GM12872 (cell line): ENCODE data around the gene CGNL1.

Source experiments
- TF ChIP-seq, protein P1 (sequence below): IDR thresholded peaks from 3 replicates; pipeline ENCODE4 v1.5.1; 2011; ENCODE audit warnings: low read depth, mild to moderate bottlenecking, low read length, moderate library complexity; ENCODE audit not compliant: insufficient read depth

The CGNL1 gene

DNA sequence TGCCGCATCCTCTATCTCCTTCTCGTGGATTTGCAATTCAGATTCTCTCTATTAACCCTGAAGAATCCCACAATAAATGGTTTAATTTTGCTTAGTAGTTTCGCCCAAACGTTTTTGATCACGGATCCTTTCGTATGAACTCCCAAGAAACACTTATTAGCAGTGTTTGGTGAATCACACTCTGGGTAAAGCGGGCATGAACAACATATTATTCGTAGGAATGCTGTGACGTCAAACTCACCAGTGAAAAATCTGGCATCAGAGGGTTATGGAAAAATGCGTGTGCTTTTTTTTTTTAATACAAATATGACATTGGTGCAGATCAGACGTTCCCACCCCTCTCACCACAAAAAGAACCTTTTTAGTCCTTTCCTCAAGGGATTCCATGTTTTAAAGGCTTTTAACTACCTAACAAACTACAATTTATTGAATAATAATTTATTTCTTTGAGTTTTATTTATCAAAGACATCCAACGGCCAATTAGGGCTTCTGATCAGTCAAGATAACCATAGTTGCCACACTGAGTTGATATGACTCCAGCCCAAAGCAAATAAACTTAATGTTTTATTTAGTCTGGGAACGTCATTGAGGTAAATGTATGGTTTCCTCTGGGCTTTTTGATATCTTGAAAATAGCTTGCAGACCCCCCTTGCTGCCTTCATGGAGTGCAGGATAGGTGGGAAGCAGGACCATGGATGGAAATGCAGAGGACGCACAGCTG, 45.5 kb upstream of the CGNL1 start:
- TF ChIP-seq, protein P1, sequence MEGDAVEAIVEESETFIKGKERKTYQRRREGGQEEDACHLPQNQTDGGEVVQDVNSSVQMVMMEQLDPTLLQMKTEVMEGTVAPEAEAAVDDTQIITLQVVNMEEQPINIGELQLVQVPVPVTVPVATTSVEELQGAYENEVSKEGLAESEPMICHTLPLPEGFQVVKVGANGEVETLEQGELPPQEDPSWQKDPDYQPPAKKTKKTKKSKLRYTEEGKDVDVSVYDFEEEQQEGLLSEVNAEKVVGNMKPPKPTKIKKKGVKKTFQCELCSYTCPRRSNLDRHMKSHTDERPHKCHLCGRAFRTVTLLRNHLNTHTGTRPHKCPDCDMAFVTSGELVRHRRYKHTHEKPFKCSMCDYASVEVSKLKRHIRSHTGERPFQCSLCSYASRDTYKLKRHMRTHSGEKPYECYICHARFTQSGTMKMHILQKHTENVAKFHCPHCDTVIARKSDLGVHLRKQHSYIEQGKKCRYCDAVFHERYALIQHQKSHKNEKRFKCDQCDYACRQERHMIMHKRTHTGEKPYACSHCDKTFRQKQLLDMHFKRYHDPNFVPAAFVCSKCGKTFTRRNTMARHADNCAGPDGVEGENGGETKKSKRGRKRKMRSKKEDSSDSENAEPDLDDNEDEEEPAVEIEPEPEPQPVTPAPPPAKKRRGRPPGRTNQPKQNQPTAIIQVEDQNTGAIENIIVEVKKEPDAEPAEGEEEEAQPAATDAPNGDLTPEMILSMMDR: no peak

DNA sequence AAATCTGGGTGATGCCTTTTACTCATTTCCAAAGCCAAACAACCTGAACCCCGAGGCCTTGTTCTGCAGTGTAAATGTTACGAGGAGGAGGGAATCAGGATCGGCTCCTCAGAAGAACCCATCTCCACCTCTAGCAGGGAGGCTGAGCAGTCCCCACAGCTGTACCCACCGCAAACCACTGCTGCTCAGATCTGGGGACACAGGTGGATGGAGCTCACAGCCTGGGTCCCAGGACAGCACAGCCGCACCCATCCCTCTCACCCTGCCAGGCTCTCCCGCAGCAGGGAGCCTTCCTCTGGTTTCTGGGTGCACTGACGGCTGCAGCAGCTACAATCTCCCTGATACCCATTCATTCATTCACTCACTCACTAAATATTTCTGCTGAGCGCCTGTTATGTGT, 44.0 kb upstream of the CGNL1 start:
- TF ChIP-seq, protein P1: no peak

DNA sequence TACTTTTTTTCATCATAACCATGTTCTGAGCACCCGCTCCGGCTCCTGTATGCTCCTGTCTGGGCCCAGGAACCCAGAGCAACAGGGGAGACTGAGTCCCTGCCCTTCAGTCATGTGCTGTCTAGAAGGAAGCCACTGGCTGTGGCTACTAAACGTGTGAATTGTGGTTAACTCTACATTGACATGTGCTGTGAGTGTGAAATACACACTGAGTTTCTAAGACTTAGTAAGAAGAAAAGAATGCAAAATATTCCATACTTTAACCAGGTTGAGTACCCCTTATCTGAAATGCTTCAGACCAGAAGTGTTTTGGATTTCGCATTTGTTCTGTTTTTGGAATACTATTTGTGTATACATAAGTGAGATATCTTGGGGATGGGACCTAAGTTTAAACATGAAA, 42.8 kb upstream of the CGNL1 start:
- TF ChIP-seq, protein P1: no peak

DNA sequence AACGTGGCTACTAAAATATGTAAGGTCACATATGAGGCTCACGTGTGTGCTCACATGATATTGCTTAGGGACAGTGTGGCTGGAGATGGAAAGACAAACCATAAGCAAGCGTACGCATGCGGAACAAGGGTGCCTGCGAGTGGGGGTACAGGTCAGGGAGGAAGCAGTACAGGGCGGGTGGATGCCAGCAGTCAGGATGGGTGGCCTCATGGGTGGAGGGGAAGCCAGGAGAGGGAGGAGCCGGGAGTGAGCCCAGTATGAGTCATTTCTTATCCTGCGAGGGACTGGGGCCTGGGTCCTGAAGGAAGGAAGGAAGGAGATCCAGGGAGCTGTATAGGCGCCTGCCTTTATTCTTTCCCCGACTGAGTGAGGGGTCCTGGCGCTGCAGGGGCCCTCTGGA, 42.0 kb upstream of the CGNL1 start:
- TF ChIP-seq, protein P1: no peak

DNA sequence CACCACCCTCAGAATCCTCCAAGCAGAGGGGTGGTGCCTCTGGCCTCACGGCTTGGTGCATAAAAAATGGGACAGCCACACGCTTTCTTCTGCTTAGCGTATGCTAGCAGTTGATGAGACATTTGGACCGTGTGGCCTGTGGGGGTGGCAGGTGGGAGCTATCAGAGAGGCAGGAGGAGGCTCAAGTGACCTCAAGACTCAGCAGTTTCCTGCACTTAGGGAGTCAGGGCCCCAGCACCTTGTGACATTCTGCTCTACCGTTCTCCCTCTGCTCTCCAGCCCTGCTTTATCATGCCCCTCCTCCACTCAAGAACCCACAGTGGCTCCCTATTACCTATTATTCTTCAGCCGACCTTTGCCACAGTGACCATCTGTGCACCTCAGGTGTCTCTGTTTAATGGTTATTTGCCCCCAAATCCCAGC, 41.0 kb upstream of the CGNL1 start:
- TF ChIP-seq, protein P1: no peak

DNA sequence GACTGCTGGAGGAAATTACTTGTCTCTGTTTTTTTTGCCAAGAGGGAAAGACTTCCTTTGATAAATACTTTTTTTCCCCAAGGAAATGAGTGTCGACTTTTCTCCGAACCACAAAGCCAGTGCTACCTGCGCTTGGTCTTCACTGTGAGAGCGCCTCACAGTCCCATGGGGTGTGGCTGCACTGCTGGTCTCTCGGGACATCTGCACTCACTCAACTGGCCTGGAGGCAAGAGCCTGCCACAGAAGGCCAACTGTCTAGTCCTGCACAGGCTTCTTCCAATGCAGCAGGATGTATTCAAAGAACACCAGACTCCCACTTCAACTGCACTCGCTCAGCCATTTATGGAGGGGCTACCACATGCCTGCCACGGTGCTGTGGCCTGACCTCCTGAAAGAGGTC, 40.6 kb upstream of the CGNL1 start:
- TF ChIP-seq, protein P1: no peak

DNA sequence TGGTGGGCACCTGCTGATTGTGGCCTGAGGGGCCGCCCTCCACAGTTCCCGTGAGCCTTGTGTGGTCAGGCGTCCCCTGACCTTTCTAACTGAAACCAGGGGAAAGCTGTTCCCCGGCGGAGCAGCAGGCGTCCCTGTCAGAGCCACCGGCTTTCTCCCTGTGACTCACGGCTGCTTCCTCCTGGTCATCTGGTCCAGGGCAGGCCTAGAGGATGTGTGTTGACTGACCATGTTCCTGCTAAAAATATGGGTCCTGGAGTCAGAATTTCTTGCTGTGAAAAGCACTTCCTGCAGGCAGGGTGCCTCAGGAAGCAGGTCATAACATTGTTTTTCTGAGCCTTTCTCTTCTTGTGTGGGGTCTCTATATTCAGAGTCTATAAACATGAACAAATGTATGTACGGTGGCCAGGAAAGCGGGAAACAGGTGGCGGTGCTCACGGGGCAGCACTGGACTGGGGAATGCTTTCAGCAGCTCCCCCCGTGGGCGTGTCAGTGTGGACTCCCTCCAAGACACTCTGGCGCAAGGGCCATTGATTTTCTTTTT, 38.4 kb upstream of the CGNL1 start:
- TF ChIP-seq, protein P1: no peak
